PFSK-1 (cell line): ENCODE measurements around the gene SMARCA4.

Source experiments
- FOXP2 ChIP-seq: optimal IDR thresholded peaks from 2 replicates; pipeline ENCODE3; 2011; ENCODE audit warnings: borderline replicate concordance, control low read depth, inconsistent platforms; ENCODE audit not compliant: insufficient read depth; ENCODE audit errors: extremely low read length, extremely low read depth
- POLR2AphosphoS5 ChIP-seq: IDR thresholded peaks from 2 replicates; pipeline ENCODE4 v1.6.1; 2012; ENCODE audit warnings: low read depth, mild to moderate bottlenecking, control low read depth, low read length, moderate library complexity

- TF ChIP-seq POLR2AphosphoS5: no peak
- TF ChIP-seq FOXP2: no peak
Measured at GRCh38 chr19:11105014-11105636, 144.3 kb downstream of the SMARCA4 start.
